NCI-H2196 treated with DMSO at 0.1 percent for 48 hours (cell line): ENCODE results near the gene AKAP8.
"Not testable (repeated sequence)": the region's sequence is repeated elsewhere in the genome, so short reads cannot be mapped to it uniquely, and the experiment has no call there.

Experiments
- DNase-seq: peaks from one replicate; lab custom pipeline; 2025; ENCODE audit not compliant: unreplicated experiment; lab: John Stamatoyannopoulos, UW

AKAP8 gene

DNA sequence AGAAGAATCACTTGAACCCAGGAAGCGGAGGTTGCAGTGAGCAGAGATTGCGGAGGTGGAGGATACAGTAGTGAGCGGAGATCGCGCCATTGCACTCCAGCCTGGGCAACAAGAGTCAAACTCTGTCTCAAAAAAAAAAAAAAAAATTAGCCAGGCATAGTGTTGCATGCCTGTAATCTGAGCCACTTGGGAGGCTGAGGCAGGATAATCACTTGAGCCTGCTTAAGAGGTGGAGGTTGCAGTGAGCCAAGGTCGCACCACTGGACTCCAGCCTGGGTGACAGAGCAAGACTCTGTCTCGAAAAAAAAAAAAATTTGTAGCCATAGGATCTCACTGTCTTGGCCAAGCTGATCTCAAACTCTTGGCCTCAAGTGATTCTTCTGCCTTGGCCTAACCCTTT is 43.6 kb downstream of the AKAP8 start:
- DNase-seq: not testable (repeated sequence)

GRCh38 chr19:15332311-15332996 is 47.1 kb downstream of the AKAP8 start, which contains the start of gene BRD4:
TSS of gene BRD4 (minus strand) at chr19:15332539. CDS start at chr19:15273099, 59,440 bp downstream.
- peak; percentile 29 for DNase-seq

- no peak for DNase-seq
Measured at GRCh38 chr19:15331419-15332310, 47.9 kb downstream of the AKAP8 start.

- no peak for DNase-seq
Measured at GRCh38 chr19:15330801-15331418, 48.7 kb downstream of the AKAP8 start.

DNA sequence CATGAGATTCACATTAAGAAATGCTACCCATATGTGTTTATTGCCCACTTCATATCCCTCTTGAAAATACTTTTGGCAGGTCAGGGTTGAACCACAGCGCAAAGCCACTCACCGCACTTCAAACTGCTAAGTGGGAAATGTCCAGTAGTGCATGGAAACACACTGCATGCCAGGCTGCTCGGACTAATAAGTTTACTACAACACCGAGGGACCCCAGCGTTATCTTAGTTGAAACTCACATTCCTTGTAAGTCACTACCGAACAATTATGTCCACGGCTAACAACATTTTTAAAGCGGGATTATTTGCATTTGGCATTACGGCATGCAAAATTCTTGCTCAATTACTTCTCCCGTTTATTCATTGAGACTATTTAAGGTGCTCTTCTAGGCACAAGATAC is 51.3 kb downstream of the AKAP8 start:
- no peak for DNase-seq

GRCh38 chr19:15324791-15325519 is 54.6 kb downstream of the AKAP8 start:
- no peak for DNase-seq

- no peak for DNase-seq
Measured at GRCh38 chr19:15323496-15324235, 55.9 kb downstream of the AKAP8 start.

DNA sequence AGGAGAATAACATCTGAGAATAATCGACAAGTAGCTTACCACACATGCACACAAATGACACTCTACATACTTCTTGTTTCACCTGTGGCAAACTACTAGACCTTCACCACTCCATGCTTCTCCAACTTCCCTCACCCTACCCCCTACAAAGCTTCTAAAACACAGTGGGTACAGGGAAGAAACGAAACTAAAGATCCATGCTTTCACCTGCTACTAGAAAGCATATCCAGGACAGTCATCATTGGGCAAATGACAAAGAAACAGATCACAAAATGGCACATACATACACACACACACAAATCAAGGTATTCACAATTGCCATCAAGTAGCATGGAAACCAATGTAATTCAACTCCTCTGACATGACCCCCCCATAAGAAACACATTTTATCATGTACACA is 57.8 kb downstream of the AKAP8 start:
- no peak for DNase-seq

DNA sequence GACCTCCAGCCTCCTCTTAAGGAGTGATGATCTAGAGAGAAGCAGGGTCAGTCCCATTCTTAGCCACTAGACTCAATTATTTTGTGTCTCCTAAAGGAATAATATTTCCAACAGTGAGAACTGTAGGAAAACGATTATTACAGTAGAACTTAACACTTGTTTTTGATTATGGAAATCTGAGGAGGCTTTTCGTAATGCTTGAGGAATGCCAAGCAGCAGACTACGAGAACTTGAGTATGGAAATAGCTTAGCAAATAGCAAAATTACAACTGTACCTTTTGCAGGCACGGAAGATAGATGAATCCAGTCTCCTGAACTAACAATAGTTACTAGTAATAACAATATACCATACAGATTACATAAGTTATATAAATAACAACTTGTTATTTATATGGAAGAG is 59.5 kb downstream of the AKAP8 start:
- DNase-seq: no peak

DNA sequence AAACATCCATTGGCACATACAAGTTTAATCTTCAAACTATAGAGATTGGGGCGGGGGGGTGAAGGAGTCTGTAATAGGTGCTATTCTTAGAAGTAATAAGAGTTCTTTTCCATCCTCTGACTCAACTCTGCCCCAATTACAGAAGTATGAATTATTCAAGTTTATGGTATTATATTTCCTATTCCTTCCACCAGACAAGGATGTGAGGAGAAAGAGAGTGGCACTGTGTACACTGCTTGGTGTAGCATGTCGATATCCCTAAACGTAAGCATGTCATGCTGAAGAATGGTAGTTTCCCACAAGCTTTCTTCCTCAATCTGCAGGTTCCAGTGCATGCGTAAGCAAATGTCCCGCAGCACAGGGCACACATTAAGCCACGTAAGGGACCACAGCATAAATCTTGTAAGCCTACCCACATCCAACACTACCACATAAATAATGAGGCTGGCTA is 61.3 kb downstream of the AKAP8 start:
- DNase-seq: no peak

DNA sequence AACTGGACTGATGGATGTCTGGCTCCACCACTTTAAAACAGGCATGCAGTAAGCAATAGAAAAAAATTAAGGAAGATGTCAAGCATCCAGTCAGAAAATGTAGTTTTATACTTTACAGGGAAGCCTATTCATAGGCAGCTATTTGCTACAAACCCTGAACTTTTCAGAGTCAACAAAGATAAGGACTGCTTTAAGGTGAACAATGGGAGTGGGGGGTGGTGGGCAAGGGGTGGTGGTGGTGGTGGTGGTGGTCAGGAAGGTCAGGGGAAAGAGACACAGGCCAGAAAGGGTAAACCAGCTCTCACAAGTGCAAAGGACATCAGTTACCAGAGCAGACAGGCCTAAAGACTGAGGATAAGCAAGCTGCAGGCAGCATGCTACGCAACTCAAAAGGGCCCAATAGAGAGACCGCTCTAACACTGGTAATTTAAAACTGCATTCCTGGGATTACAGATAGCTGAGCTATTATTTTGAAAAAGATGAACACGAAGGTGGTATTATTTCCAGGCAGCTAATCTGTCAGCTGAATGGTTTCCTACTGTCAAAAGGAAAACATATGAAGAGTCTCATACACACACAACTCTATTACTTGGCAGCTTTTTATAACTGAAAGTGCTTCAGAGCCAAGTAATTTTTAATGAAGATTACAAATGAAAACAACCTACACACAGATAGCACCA is 62.1 kb downstream of the AKAP8 start:
- no peak for DNase-seq

GRCh38 chr19:15316498-15316897 is 63.1 kb downstream of the AKAP8 start:
- no peak for DNase-seq

GRCh38 chr19:15315101-15315500 is 64.5 kb downstream of the AKAP8 start:
- DNase-seq: peak; percentile 47

DNA sequence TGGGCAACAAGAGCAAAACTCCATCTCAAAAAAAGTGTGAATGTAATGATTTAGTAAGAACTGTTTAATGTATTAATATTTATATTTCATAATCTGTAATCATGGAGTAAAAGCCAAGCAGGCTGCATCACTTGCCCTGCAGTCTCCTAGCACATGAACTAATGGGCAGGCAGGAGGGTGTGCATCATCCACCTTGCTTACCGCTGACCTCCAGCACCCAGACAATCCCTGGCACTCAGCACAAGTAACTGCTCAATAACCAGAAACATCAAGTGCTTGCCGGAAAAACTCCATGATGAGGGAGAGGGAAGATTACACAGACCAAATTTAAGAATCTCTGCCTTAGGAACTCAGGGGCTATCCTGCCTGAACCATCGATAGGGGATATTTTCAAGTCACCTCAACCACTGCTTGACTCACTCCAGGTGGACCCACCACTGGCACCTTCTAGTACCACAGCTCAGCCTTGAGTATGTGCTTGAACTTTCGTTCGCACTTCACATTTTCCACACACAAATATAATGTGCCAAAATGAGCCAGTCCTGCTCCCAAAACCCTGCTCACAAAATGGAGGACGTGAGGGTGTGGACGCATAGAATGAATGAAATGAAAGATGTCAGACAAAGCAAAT is 65.8 kb downstream of the AKAP8 start:
- no peak for DNase-seq

- DNase-seq: no peak
Measured at GRCh38 chr19:15307169-15307568, 72.4 kb downstream of the AKAP8 start.

DNA sequence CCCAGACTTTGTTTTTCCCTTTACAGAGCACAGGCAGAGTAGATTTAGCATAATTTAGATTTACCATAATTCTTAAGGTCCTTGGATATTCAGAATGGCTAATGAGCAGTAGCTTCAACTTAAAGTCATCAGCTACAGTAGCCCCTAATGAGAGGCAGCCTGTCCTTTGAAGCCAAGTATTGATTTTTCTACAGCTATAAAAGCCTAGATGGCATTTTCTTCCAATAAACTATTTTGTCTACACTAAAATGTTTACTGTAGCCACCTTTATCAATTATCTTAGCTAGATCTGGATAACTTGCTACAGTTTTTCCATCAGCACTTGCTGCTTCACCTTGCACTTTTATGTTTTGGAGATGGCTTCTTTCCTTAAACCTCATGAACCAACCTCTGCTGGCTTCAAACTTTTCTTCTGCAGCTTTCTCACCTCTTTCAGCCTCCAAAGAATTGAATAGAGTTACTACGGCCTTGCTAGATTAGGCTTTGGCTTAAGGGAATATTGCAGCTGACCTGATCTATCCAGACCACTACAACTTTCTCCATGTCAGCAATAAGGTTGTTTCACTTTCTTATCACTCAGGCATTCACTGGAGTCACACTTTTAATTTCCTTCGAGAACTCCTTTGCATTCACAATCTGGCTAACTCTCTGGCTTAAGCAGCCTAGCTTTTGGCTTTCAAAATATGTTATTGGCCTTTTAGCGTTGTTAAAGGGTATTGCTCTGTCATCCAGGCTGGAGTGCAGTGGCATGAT is 73.8 kb downstream of the AKAP8 start:
- no peak for DNase-seq

DNA sequence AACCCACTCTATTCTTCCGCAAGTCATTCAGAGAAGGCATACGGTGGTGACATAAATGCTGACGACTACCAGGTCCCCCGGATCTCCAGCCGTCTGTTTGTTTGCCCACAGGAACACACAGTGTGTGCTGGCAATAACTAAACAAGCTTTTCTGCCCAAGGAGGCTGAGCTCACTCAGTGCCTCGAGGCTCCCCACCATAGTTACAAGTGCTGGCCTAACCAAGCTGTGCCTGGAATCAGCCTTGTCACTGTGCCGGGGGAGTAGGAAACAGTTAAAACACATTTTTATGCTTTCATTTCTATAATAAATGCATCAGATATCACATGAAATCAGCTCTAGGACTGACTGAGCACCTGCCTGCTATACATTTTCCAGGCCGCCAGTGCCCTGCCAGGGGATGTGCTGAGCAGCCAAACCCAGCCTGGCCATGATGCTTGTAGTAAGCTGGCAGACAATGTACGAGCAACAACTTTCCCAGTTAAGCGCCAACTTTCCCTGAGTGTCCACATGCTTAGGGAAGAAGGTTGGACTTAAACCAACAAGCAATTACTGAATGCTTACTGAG is 75.4 kb downstream of the AKAP8 start:
- no peak for DNase-seq
